C4-2B (cell line): ENCODE measurements around the gene DENND2A.

Experiments used
- CTCF ChIP-seq: fragments of 450-650 bp; conservative IDR thresholded peaks from 2 replicates; pipeline ENCODE4 v1.5.1; 2017; ENCODE audit warnings: mild to moderate bottlenecking
- ZFX ChIP-seq: fragments of 450-650 bp; IDR thresholded peaks from 2 replicates; pipeline ENCODE4 v1.6.1; 2017

- no peak for TF ChIP-seq CTCF
- no peak for TF ChIP-seq ZFX
Measured at GRCh38 chr7:140525743-140526142, 114.9 kb downstream of the DENND2A start.
